WTC11 (cell line): Measurements from ENCODE around the gene DLL1. TPM values are rescaled to one million over a fixed set of nuclear protein-coding genes. Genes with fewer than 3 reads are reported as not detected.

Experiments
- ATAC-seq: fragments of 200-7000 bp; cut with Tn5 transposase; 2 replicates; pipeline ENCODE4 v1.10.0; 2021; ENCODE audit warnings: mild to moderate bottlenecking, moderate library complexity
- CTCF ChIA-PET: fragments of 300-600 bp; sonication (Branson Sonifier 250); formaldehyde crosslinking; loops from one replicate; lab custom pipeline; 2021; ENCODE audit warnings: antibody characterized with exemption; lab: Charles Lee
- POLR2A ChIA-PET: fragments of 350-600 bp; sonication (Branson Sonifier 250); formaldehyde crosslinking; loops from one replicate; lab custom pipeline; 2021; ENCODE audit warnings: antibody characterized with exemption; lab: Charles Lee
- DNase-seq: peaks from one replicate; pipeline ENCODE4 v3.0.0; 2021; ENCODE audit warnings: low spot score
- H3K27ac Mint-ChIP-seq: 2 replicates; pipeline ENCODE4 v1.8.0; 2021; ENCODE audit warnings: mixed read lengths
- H3K27me3 Mint-ChIP-seq: 2 replicates; pipeline ENCODE4 v1.8.0; 2021; ENCODE audit warnings: low read depth, mild to moderate bottlenecking, moderate library complexity, mixed read lengths
- H3K36me3 Mint-ChIP-seq: 2 replicates; pipeline ENCODE4 v1.8.0; 2021; ENCODE audit warnings: mixed read lengths
- H3K4me1 Mint-ChIP-seq: 2 replicates; pipeline ENCODE4 v1.8.0; 2022; ENCODE audit warnings: mixed read lengths
- H3K4me3 Mint-ChIP-seq: 2 replicates; pipeline ENCODE4 v1.8.0; 2021; ENCODE audit warnings: mild to moderate bottlenecking, moderate library complexity, mixed read lengths
- H3K9me3 Mint-ChIP-seq: 2 replicates; pipeline ENCODE4 v1.8.0; 2021; ENCODE audit warnings: mixed read lengths
- ATF2 ChIP-seq: sonication (generic); formaldehyde crosslinking; IDR thresholded peaks from 2 replicates; pipeline ENCODE4 v1.8.1; 2022; ENCODE audit warnings: low read depth, missing genetic modification reagents, borderline replicate concordance
- CREB1 ChIP-seq: sonication (generic); formaldehyde crosslinking; IDR thresholded peaks from 2 replicates; pipeline ENCODE4 v1.8.0; 2023; ENCODE audit warnings: mild to moderate bottlenecking, missing genetic modification reagents
- ESRRA ChIP-seq: sonication (generic); formaldehyde crosslinking; IDR thresholded peaks from 2 replicates; pipeline ENCODE4 v1.8.1; 2022; ENCODE audit warnings: mild to moderate bottlenecking, missing genetic modification reagents, borderline replicate concordance
- FOXP4 ChIP-seq: sonication (generic); formaldehyde crosslinking; IDR thresholded peaks from 2 replicates; pipeline ENCODE4 v1.8.0; 2022; ENCODE audit warnings: mild to moderate bottlenecking, missing genetic modification reagents
- GRHL2 ChIP-seq: fragments of 250-450 bp; sonication (Bioruptor Pico); IDR thresholded peaks from 2 replicates; pipeline ENCODE4 v1.8.0; 2022; ENCODE audit warnings: mild to moderate bottlenecking, moderate library complexity; ENCODE audit not compliant: insufficient replicate concordance, severe bottlenecking
- NFE2L1 ChIP-seq: sonication (generic); formaldehyde crosslinking; IDR thresholded peaks from 2 replicates; pipeline ENCODE4 v1.8.1; 2023; ENCODE audit warnings: missing genetic modification reagents
- NR2C2 ChIP-seq: sonication (generic); formaldehyde crosslinking; IDR thresholded peaks from 2 replicates; pipeline ENCODE4 v1.8.0; 2022; ENCODE audit warnings: mild to moderate bottlenecking, missing genetic modification reagents
- OVOL2 ChIP-seq: fragments of 250-450 bp; sonication (Bioruptor Pico); IDR thresholded peaks from 2 replicates; pipeline ENCODE4 v1.9.0; 2021; ENCODE audit warnings: mild to moderate bottlenecking, borderline replicate concordance
- PRDM15 ChIP-seq: sonication (generic); formaldehyde crosslinking; IDR thresholded peaks from 2 replicates; pipeline ENCODE4 v1.8.0; 2022; ENCODE audit warnings: missing genetic modification reagents
- SMAD3 ChIP-seq: sonication (generic); formaldehyde crosslinking; IDR thresholded peaks from 2 replicates; pipeline ENCODE4 v1.8.0; 2022; ENCODE audit warnings: missing genetic modification reagents, mild to moderate bottlenecking, borderline replicate concordance
- TCF7 ChIP-seq: sonication (generic); formaldehyde crosslinking; IDR thresholded peaks from 2 replicates; pipeline ENCODE4 v1.8.0; 2022; ENCODE audit warnings: mild to moderate bottlenecking, low read depth, missing genetic modification reagents, moderate library complexity
- ZBTB21 ChIP-seq: sonication (generic); formaldehyde crosslinking; IDR thresholded peaks from 2 replicates; pipeline ENCODE4 v1.8.1; 2023; ENCODE audit warnings: mild to moderate bottlenecking, missing genetic modification reagents, borderline replicate concordance
- ZNF121 ChIP-seq: sonication (generic); formaldehyde crosslinking; IDR thresholded peaks from 2 replicates; pipeline ENCODE4 v1.8.0; 2023; ENCODE audit warnings: missing genetic modification reagents
- ZNF138 ChIP-seq: sonication (generic); formaldehyde crosslinking; conservative IDR thresholded peaks from 2 replicates; pipeline ENCODE4 v1.8.1; 2022; ENCODE audit warnings: mild to moderate bottlenecking, moderate library complexity, missing genetic modification reagents
- ZNF423 ChIP-seq: fragments of 250-450 bp; sonication (Bioruptor Pico); IDR thresholded peaks from 2 replicates; pipeline ENCODE4 v2.1.2; 2022; ENCODE audit warnings: mild to moderate bottlenecking, moderate library complexity
- total RNA-seq: library from RNA; stranded (reverse); gene quantifications from 3 replicates; pipeline ENCODE4 v1.2.3, GENCODE V29; 2021
- TF ChIP-seq, protein P1 (sequence below): fragments of 250-450 bp; sonication (Bioruptor Pico); IDR thresholded peaks from 2 replicates; pipeline ENCODE4 v1.9.0; 2021; ENCODE audit warnings: moderate library complexity, mild to moderate bottlenecking, inconsistent platforms, borderline replicate concordance
- TF ChIP-seq, protein P2 (sequence below): sonication (generic); formaldehyde crosslinking; IDR thresholded peaks from 2 replicates; pipeline ENCODE4 v1.8.1; 2022; ENCODE audit warnings: mild to moderate bottlenecking, missing genetic modification reagents, moderate library complexity, borderline replicate concordance
- TF ChIP-seq, protein P3 (sequence below): sonication (generic); formaldehyde crosslinking; IDR thresholded peaks from 2 replicates; pipeline ENCODE4 v1.8.0; 2022; ENCODE audit warnings: mild to moderate bottlenecking, missing genetic modification reagents
- TF ChIP-seq, protein P4 (sequence below): sonication (generic); formaldehyde crosslinking; IDR thresholded peaks from 2 replicates; pipeline ENCODE4 v1.8.1; 2023; ENCODE audit warnings: mild to moderate bottlenecking, missing genetic modification reagents, borderline replicate concordance

The DLL1 gene
- total RNA-seq, 1 experiment from 2014 or later, result 25.3 TPM

GRCh38 chr6:170296746-170297575, 6.1 kb upstream of the DLL1 start:
- Mint-ChIP-seq H3K36me3 (peaks cover 34% of the 10 kb centered on the region), H3K27me3 (peaks cover 88% of the 10 kb centered on the region), H3K27ac (no peak overlapping the region), H3K4me3 (peak overlapping the region; percentile 50), H3K9me3 (peaks cover 33% of the 10 kb centered on the region), H3K4me1 (peaks cover 47% of the 10 kb centered on the region)
- no peak for ATAC-seq
- CTCF ChIA-PET, result no interaction called here
- DNase-seq, result no peak
- peak; percentile 36; the same call in 1 of the 2 replicates for TF ChIP-seq ESRRA
- TF ChIP-seq, protein P1, sequence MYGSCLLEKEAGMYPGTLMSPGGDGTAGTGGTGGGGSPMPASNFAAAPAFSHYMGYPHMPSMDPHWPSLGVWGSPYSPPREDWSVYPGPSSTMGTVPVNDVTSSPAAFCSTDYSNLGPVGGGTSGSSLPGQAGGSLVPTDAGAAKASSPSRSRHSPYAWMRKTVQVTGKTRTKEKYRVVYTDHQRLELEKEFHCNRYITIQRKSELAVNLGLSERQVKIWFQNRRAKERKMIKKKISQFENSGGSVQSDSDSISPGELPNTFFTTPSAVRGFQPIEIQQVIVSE (CRISPR knock-in tag), result no peak
- TF ChIP-seq NR2C2, result 0 out of 2 replicates have a peak, but pooled peaks have one; percentile 9
- TF ChIP-seq, protein P2, sequence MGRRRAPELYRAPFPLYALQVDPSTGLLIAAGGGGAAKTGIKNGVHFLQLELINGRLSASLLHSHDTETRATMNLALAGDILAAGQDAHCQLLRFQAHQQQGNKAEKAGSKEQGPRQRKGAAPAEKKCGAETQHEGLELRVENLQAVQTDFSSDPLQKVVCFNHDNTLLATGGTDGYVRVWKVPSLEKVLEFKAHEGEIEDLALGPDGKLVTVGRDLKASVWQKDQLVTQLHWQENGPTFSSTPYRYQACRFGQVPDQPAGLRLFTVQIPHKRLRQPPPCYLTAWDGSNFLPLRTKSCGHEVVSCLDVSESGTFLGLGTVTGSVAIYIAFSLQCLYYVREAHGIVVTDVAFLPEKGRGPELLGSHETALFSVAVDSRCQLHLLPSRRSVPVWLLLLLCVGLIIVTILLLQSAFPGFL (CRISPR knock-in tag), result 0 out of 2 replicates have a peak, but pooled peaks have one; percentile 30
- TF ChIP-seq, protein P3, sequence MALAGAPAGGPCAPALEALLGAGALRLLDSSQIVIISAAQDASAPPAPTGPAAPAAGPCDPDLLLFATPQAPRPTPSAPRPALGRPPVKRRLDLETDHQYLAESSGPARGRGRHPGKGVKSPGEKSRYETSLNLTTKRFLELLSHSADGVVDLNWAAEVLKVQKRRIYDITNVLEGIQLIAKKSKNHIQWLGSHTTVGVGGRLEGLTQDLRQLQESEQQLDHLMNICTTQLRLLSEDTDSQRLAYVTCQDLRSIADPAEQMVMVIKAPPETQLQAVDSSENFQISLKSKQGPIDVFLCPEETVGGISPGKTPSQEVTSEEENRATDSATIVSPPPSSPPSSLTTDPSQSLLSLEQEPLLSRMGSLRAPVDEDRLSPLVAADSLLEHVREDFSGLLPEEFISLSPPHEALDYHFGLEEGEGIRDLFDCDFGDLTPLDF (CRISPR knock-in tag), result 0 out of 2 replicates have a peak, but pooled peaks have one; percentile 54
- no peak for TF ChIP-seq CREB1 (CRISPR knock-in tag)
- peak; percentile 30; the same call in 1 of the 2 replicates for TF ChIP-seq ZBTB21
- no peak for TF ChIP-seq ATF2 (CRISPR knock-in tag)
- no peak for TF ChIP-seq SMAD3 (CRISPR knock-in tag)
- no peak for TF ChIP-seq OVOL2 (CRISPR knock-in tag)
- TF ChIP-seq ZNF423, result peak; percentile 84
- TF ChIP-seq, all 79 proteins: peak for 6
- POLR2A ChIA-PET, result no interaction called here

DNA sequence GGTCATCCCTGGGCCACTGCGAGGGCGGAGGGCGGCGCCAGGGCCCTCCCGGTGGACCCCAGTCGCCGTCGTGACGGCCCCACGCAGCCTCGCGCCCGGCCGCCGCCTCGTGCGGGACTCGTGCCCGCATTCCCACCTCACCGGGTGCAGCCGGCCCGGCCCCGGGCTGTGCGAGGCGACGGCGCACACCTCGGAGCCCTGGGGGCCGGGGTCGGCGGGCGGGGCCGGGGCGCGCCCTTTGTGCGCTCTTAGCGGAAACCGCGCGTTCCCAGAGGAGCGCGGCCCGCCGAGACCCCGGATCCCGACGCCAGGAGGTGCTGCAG, 5.5 kb upstream of the DLL1 start:
- H3K27me3 Mint-ChIP-seq, result peaks cover 86% of the 10 kb centered on the region
- POLR2A ChIA-PET, result interaction anchor here (1.0 kb wide), 1 partner anchor 9 kb away, joined by 3 read pairs; no protein-coding TSS in a partner anchor
- TF ChIP-seq ZNF138, result no peak
- no peak for TF ChIP-seq GRHL2 (CRISPR knock-in tag)
- peak; percentile 90 for TF ChIP-seq FOXP4 (CRISPR knock-in tag)
- 0 out of 2 replicates have a peak, but pooled peaks have one; percentile 36 for TF ChIP-seq NFE2L1 (CRISPR knock-in tag)
- no peak for TF ChIP-seq CREB1 (CRISPR knock-in tag)
- TF ChIP-seq TCF7, result peak; percentile 86; the same call in 1 of the 2 replicates
- TF ChIP-seq PRDM15 (CRISPR knock-in tag), result peak; percentile 40; the same call in 1 of the 2 replicates
- TF ChIP-seq, protein P4, sequence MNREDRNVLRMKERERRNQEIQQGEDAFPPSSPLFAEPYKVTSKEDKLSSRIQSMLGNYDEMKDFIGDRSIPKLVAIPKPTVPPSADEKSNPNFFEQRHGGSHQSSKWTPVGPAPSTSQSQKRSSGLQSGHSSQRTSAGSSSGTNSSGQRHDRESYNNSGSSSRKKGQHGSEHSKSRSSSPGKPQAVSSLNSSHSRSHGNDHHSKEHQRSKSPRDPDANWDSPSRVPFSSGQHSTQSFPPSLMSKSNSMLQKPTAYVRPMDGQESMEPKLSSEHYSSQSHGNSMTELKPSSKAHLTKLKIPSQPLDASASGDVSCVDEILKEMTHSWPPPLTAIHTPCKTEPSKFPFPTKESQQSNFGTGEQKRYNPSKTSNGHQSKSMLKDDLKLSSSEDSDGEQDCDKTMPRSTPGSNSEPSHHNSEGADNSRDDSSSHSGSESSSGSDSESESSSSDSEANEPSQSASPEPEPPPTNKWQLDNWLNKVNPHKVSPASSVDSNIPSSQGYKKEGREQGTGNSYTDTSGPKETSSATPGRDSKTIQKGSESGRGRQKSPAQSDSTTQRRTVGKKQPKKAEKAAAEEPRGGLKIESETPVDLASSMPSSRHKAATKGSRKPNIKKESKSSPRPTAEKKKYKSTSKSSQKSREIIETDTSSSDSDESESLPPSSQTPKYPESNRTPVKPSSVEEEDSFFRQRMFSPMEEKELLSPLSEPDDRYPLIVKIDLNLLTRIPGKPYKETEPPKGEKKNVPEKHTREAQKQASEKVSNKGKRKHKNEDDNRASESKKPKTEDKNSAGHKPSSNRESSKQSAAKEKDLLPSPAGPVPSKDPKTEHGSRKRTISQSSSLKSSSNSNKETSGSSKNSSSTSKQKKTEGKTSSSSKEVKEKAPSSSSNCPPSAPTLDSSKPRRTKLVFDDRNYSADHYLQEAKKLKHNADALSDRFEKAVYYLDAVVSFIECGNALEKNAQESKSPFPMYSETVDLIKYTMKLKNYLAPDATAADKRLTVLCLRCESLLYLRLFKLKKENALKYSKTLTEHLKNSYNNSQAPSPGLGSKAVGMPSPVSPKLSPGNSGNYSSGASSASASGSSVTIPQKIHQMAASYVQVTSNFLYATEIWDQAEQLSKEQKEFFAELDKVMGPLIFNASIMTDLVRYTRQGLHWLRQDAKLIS, result no peak
- TF ChIP-seq ZNF121 (CRISPR knock-in tag), result no peak

More for the DNA sequence above, 5.5 kb upstream of the DLL1 start:
- Mint-ChIP-seq H3K4me3 (no peak overlapping the region), H3K36me3 (peaks cover 28% of the 10 kb centered on the region), H3K4me1 (peaks cover 47% of the 10 kb centered on the region), H3K27ac (no peak overlapping the region), H3K9me3 (peaks cover 28% of the 10 kb centered on the region)
- DNase-seq (peak; percentile 47), ATAC-seq (peak; percentile 9)
- CTCF ChIA-PET, result interaction anchor here (0.8 to 1.0 kb wide), 2 partner anchors 107 to 221 kb away, joined by 3 read pairs; no protein-coding TSS in a partner anchor
